Measurements from ENCODE around the gene L3MBTL3.

DNA sequence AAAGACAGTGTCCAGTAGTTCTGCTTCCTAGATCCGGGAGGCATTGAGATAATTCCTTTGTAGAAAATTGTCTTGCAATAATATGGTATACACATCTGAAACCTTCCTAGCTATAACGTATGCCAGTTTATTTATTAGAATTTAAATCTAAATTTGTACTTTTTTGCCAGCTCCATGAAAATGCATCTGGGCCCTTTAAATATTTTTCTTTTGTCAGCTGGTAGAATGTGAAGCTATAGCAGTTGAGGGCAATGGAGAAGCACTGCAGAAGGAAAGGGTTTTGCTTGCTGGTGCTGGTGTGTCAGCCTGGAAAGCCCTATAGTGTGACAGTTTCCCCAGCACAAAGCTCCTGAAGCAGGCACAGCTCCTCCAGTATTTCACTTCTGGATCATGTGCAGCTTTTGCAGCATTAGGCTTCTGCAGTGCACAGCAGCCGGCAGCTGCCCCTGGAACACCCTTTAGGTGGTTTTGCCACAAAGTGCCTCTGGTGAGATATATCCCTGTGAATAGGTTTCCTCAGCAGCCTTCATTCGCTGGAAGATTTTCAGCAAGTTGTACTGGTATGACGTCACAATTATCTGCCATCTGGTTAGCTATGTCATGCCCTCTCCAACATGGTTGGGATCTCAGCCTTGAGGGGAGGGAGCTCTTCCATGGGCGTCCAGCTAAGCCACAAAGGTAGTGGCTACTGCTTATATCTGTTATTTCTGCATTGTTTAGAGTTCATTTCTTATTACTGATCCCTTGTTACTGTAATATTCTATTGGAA, 40.0 kb upstream of the L3MBTL3 start:
- TF ChIP-seq CTCF (conservative IDR thresholded peaks at IDR 0.05; ENCODE audit: low read depth in 2 of 2) (no peak), EZH2phosphoT487 (IDR thresholded peaks at IDR 0.05; ENCODE audit: unreplicated experiment) (no peak), POLR2AphosphoS5 (IDR thresholded peaks at IDR 0.05; ENCODE audit: low read depth) (no peak), REST (IDR thresholded peaks at IDR 0.05; ENCODE audit: unreplicated experiment) (no peak), JUNB (IDR thresholded peaks at IDR 0.05; ENCODE audit: unreplicated experiment) (no peak), NANOG (IDR thresholded peaks at IDR 0.05; ENCODE audit: borderline replicate concordance) (no peak)

All from GM23338 (cell line).